Measurements from ENCODE around the gene TRIML1.
"Not testable (repeated sequence)": the region's sequence is repeated elsewhere in the genome, so short reads cannot be mapped to it uniquely, and the experiment has no call there.

The TRIML1 gene

DNA sequence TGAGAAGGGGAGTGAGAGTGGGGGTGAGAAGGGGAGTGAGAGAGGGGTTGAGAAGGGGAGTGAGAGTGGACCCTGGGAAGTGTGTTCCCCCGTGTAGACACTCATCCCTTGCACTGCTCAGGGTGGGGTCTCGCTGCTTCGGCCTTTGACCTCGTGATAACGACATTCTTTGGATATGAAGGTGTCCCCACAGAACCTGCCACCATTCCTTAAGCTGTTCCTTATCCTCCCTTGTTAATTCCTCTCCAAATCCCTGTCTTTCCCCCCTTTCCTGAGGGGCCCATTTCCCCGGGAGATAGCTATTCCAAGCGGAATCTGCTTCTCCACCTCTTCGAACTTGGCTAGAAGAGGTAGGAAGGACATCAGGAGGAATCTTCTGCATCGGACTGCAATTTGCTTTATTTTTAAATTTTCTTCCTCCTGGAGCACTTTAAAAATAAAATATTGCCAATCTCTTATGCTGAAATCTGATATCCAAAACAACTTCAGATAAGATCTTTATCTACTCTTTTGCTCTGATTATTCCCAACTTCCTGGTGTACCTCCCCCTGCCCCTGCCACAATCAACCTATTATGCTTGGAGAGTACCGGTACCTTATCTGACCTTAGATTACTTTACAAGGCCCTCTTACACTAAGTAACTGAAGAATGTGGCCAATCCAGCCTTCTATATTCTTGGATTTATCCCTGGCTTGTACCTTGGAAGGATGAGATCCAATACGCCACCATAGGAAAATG lies 15.6 kb downstream of the TRIML1 start:
- no peak for DNase-seq

DNA sequence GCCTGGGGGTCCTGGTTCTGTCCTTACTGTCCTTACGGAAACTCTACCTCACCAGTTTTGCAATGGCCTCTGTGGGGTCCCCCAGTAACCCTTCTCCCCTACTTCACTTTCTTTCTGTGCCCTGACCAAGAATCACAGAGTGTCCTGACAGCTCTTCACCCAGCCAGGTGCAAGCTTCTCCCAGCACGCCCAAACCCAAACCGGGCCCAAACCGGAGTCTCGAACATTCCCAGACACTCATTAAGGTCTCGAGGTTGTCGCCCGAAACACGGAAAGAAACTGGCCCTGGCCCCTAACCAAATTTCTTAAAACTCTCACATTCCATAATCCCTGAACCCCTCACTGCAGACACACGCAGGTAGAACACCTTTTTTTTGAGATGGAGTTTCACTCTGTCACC lies 19.1 kb downstream of the TRIML1 start:
- no peak for DNase-seq

DNA sequence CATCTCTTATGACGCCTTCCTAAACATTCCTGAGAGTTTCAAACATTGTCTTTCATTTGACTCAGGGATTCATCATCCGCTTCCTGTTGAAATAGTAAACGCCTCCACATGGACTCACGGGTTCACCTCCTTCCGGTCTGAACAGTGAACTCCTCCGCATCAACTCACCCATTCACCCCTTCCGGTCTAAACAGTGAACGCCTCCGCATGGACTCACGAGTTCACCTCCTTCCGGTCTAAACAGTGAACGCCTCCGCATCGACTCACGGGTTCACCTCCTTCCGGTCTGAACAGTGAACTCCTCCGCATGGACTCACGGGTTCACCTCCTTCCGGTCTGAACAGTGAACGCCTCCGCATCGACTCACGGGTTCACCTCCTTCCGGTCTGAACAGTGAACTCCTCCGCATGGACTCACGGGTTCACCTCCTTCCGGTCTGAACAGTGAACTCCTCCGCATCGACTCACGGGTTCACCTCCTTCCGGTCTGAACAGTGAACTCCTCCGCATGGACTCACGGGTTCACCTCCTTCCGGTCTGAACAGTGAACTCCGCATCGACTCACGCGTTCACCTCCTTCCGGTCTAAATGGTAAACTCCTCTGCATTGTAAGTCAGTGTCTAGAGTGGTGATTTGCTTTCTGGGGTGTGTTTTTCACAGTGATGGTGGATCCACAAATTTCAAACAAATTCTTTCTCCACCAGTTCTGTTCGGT lies 20.4 kb downstream of the TRIML1 start:
- DNase-seq: not testable (repeated sequence)

DNA sequence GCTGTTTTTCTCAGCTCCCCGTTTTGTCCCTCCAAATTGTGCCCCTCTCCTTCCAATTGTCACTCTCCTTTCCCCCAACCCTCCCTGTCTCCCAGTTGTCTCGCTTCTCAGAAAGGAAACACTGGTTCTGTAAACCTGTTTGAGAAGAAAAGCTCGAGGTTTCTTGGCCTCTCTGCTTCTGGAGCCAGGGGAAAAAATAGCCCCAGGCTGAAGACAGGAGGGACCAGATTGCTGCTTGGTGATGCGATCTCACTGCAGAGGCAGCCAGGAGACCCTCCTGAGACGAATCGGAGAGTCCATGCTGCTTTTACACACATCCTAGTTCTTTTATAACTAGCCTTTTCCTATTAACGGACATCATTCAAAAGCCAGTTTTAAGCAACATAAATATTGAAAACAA lies 21.2 kb downstream of the TRIML1 start:
- DNase-seq: no peak

DNA sequence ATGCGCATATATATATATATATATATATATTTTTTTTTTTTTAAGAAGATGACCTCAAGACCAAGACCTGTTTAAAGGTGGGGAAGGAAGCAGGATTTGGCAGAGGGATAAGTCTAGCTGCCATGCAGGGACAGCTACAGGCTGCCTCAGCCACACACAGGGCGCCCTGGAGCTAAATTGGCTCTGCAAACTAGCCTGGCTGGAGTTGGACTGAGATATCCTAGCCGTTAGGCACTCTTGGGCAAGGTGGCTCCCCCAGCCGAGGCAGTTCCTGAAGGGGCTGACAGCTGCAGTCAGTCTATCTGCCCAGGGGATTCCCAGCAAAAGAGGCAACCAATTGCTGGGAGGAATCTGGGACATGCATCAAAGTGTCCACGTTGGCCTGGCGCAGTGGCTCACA lies 21.9 kb downstream of the TRIML1 start:
- no peak for DNase-seq

DNA sequence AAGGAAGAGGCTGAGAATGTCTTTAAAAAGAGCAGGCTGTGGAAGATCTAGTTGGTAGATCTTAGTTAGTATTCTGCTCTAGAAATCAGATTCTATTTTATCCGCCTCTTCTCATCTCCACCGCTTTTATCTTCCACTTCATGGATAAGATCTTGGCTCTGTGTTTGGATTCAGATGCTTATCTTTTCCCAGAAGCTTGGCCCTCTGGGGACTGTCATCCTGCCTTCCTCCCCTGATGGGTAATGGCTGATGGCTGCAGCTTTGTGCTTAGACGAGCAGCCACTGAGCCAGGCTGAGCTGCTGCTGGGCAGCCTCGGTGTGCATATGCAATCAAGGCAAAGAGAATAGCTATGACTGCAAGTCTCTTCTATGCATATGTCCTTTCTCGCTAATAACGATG lies 23.5 kb downstream of the TRIML1 start:
- no peak for DNase-seq

DNA sequence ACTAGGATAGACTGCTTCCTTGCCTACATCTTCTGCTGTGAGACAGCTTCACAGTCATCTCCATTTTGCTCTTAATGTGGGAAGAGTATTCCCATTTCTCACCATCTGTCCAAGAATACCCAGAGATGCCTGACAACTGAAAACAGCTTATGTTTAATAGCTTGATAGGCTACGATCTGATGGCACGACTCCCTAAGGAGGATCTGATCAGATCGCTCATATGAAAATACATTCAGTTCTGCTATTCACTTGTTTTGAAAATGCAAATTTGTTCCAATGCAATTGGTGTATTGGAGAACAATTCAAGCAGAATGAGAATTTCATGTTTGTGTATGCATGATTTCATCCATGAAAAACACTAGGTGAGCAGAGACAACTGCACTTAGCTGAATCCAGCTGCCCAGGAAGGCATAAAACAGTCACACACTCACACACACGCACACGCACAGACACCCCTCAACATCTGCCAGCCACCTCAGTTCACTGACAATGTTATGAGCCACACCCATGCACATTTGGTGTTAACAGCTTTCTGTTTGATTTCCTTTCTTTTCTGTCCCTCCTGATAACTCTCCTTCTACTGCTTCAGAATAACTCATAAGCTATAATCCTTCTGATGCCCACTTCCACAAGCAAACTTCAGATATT lies 29.6 kb downstream of the TRIML1 start:
- DNase-seq: no peak

DNA sequence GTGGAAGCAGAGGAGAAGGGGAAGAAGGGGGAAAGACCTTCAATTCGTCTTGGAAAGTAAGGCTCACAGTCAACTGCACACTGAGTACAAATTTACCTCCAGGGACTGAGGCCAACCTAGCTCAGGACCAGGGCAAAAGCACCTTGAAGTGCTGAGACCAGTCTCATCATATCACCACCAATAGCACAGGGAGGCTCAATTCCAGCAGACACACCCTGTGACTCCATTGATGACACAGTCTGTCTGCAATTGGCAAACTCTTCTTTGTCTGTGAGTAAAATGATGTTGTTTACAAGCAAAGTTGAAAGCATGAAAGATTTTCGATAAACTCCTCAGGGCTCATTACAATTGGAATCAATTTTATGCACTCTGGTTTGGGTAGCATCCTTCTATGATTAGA lies 32.3 kb downstream of the TRIML1 start:
- DNase-seq: no peak

DNA sequence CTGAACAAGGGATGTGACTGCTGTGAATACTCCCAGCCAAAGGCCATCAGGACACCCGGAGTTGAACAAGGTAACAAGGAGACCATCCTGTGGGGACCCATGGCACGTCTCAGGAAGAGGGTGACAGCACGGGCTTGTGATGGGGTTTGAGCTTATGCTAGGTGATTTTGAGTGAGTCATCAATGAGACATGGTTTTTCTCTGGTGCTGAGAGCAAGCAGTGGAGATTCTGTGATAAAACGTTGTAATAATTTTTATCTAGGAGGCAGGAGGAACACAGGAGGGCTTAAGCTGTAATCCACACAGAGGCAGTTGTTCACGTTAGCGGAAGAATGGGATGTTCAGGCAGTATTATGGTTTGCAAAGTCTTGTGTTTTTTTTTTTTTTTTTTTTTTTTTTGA lies 36.0 kb downstream of the TRIML1 start:
- DNase-seq: no peak

DNA sequence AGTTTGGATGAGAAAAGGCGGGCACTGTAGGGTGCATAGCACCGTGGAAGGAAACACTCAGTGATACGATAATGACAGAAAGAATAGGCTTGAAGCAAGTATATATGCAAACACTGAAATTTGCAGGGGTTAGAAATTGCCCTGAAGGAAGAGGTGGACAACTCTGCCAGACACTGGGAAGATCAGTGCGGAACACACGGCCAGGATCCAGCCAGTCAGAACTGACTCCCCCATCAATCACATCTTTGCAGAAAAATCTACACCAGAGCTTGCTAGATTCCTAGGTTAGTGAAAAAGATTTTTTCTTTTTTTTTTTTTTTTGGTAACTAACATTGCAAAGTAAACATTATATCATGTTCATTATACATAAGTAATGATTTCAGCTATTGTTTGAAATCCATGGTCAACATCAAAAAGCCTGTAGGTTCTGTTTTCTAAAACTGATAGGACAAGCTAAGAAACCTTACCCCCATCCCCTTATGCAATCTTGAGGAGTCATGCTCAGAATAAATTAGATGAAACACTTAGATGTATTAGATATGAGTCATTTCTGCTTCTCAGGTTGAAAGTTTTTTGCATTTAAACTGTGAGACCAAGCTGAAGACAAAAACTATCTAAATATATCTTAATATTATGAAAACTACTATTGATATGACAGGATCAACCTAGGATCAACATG lies 38.9 kb downstream of the TRIML1 start:
- no peak for DNase-seq

DNA sequence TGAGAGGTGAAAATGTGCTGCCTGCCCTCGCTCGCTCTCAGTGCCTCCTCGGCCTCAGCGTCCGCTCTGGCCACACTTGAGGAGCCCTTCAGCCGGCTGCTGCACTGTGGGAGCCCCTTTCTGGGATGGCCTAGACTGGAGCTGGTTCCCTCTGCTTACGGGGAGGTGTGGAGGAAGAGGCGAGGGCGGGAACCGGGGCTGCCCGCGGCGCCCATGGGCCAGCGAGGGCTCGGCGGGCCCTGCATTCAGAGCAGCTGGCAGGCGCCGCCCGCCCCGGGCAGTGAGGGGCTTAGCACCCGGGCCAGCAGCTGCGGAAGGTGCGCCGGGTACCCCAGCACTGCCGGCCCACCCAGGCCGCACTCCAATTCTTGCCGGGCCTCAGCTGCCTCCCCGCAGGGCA lies 39.6 kb downstream of the TRIML1 start:
- DNase-seq: no peak

DNA sequence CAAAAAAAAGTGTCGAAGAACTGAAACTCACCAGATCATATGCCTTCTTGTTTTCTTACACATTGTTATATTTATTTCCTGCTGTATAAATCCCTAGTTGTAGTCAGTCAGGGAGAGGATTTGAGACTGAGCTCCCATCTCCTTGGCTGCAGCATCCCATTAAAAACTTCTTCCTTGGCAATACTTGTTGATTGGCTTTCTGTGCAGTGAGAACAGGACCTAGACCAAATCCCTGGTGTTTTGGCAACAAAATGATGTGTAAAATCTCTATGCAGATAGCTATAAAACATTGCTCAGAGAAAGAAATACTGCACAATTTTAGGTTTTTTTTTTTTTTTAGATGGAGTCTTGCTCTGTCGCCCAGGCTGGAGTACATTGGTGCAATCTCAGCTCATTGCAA lies 47.9 kb downstream of the TRIML1 start:
- no peak for DNase-seq

DNA sequence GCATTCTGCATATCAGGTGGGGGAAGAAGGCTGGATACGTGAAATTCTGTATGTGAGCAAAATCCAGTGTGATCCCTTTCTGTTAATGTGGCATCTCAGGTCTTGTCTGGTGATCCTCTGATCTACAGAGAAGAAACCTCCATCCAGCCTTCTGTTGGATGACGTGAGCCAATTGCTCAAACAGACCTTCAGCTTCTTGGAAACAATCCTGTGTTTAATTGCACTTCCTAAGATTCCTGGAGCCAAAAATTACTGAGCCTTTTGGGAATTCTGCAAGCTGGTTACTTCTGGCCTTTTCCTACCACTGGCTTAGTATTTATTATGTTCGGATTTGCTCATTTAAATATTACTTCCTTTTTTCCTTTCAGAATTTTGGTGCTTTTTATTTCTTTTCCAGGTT lies 51.2 kb downstream of the TRIML1 start:
- no peak for DNase-seq

DNA sequence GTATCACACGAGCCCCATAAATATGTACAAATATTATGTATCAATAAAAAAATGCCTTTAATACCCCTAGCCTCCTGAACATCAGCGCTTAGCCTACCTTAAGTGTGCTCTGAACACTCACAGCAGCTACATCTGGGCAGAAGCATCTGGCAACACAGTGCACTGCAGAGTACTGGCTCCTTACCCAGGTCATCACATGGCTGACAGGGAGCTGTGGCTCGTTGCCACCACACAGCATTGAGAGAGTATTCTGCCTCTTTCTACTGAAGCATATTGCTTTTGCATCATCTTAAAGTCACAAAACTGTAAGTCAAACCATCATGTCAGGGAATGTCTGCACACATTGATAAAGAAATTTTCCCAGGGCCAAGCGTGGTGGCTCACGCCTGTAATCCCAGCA lies 55.2 kb downstream of the TRIML1 start:
- no peak for DNase-seq

DNA sequence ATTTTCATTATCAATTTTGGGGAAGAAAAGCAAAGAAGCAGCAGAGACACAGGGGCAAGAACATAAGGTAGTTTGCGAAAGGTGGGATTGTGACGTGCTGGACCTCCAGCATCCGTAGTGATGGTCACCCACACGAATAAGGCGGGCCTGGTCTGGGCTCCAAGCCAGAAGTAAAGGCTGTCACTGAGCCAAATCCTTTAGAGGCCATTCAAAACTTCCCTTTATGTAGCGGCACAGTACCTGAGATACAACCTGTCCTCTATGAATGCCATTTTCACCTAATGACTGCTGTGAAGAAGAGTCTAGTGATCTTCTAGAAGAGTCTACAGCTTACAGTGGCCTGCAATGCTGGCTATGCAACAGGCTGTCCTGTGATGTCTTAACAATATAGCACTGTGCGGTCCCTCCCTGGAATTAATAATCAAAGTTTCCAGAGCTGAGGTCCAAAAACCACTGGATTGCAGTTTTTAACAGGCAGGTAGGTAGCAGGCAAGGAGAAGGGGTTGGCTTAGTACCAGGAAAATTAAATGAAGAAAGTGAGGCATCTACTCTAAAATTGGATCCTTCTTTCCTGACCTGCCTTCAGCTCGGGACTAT lies 56.2 kb downstream of the TRIML1 start:
- DNase-seq: no peak

DNA sequence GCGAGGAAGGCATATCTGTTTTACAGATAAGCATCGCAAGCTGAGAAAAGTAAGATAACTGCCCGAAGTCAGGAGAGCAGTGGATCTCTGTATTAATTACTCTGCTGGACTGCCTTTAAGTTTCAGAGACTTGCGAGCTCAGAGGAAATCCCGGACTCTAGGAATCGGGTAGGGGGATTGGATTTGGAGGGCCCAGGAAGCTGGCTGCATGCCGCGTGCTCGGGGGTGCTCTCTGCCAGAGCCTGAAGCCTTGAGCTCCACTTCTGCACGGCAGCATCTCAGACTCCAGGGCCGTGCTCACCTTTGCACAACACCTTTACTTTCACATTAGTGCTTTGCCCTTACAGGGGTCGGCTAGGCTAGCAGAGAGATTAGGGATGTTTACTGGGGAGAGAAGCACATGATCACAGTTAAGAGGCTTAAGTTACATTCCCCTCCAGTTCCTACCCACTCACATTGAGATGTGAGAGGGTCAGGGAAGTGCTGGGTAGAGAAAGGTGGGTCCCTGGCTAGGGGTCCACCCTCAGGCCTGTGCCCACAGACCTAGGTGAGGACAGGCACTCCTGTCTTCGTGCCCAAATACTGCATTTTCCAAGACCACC lies 57.0 kb downstream of the TRIML1 start:
- DNase-seq: no peak
